ENCODE results near the gene NAGPA. TPM values are rescaled to one million over a fixed set of nuclear protein-coding genes. Genes with fewer than 3 reads are reported as not detected.

Gene NAGPA
- total and polyA plus RNA-seq, 10 of the 15 experiments (the other 5 are each of a cell fraction or from before 2014, with no cell fraction given) = 0.03 to 11.6 (median 6.6) TPM

DNA sequence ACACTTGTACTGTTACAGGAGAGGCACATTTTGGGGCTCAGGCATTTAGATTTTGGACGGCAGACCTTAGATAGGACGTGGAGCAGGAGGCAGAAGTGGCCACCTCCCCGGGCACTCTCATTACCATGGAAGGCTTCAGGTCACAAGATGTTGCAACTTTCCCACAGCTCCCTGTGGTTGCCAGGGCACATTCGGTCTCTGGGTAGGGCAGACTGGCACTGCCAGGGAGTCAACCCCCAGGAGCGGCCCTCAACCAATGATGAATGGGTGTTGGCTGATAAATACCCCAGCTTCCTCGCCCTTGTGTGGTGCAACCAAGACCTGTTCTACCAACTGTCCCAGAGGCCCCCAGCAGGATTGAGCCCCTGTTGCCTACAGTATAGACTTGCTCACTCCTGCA is 11.2 kb downstream of the NAGPA start (continued):
- no peak for TF ChIP-seq TBL1XR1 (IDR thresholded peaks at IDR 0.05; ENCODE audit: low read depth, low read length)
- TF ChIP-seq, protein P1, sequence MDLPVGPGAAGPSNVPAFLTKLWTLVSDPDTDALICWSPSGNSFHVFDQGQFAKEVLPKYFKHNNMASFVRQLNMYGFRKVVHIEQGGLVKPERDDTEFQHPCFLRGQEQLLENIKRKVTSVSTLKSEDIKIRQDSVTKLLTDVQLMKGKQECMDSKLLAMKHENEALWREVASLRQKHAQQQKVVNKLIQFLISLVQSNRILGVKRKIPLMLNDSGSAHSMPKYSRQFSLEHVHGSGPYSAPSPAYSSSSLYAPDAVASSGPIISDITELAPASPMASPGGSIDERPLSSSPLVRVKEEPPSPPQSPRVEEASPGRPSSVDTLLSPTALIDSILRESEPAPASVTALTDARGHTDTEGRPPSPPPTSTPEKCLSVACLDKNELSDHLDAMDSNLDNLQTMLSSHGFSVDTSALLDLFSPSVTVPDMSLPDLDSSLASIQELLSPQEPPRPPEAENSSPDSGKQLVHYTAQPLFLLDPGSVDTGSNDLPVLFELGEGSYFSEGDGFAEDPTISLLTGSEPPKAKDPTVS (IDR thresholded peaks at IDR 0.05; ENCODE audit: low read depth, low read length) = no peak
- TF ChIP-seq BACH1 (IDR thresholded peaks at IDR 0.05; ENCODE audit: borderline replicate concordance) = no peak
- no peak for TF ChIP-seq ZBTB33 (IDR thresholded peaks at IDR 0.05)

GRCh38 chr16:5020551-5020950 is 13.2 kb downstream of the NAGPA start:
- DNase-seq (ENCODE audit: low read depth, low spot score) (no peak), FAIRE-seq (no peak), ATAC-seq (no peak)
- ChIA-PET SMC1A (ENCODE audit: uncharacterized antibody, unreplicated experiment) (interaction anchor here (0.6 kb wide), 1 partner anchor 9 kb away, joined by 3 read pairs; no protein-coding TSS in a partner anchor), CTCF (interaction anchor here (0.6 kb wide), 1 partner anchor 74 kb away, joined by 3 read pairs; no protein-coding TSS in a partner anchor), RAD21 (ENCODE audit: unreplicated experiment) (no interaction called here), POLR2A (interaction anchor here (0.6 kb wide), 1 partner anchor 8 kb away, joined by 4 read pairs; no protein-coding TSS in a partner anchor)
- H3K79me2 ChIP-seq (ENCODE audit: control insufficient read depth, insufficient read depth, low read length) = no peaks in the 10 kb centered on the region
- no peaks in the 10 kb centered on the region for H3K27me3 ChIP-seq (replicated peaks in 1 of 2; ENCODE audit: control insufficient read depth in 2 of 2, insufficient read depth in 2 of 2, low read length in 1 of 2)
- H3K27ac ChIP-seq (ENCODE audit: control insufficient read depth, insufficient read depth) = no peak overlapping the region
- WGBS (ENCODE audit: insufficient coverage, insufficient replicate concordance, low lambda C conversion rate, missing lambda C conversion rate) = 24% methylated on average over 15 of the region's 15 CpGs
- H3K36me3 ChIP-seq (ENCODE audit: control insufficient read depth in 2 of 2, insufficient read depth in 2 of 2, low read length in 1 of 2) = no peaks in the 10 kb centered on the region
- no peak overlapping the region for H2AFZ ChIP-seq (ENCODE audit: control insufficient read depth, low read depth, low read length)
- no peaks in the 10 kb centered on the region for H4K20me1 ChIP-seq (ENCODE audit: control insufficient read depth, insufficient read depth)
- intact Hi-C loops (cut with micrococcal nuclease; ENCODE audit: unreplicated experiment) = no loop called here
- no TSS peak for BruUV-seq (replicated peaks)
- no peak overlapping the region for H3K4me3 ChIP-seq
- in situ Hi-C loops (cut with MboI) = no loop called here
- no peak overlapping the region for H3K9ac ChIP-seq (ENCODE audit: control insufficient read depth, insufficient read depth, low read length)
- no peaks in the 10 kb centered on the region for H3K4me1 ChIP-seq (ENCODE audit: control insufficient read depth, insufficient read depth, low read length)
- no peaks in the 10 kb centered on the region for H3K9me3 ChIP-seq (replicated peaks; ENCODE audit: control insufficient read depth, insufficient read depth, low read length)
- no peak overlapping the region for H3K4me2 ChIP-seq (ENCODE audit: control insufficient read depth, insufficient read depth)
- TF ChIP-seq JUNB (IDR thresholded peaks at IDR 0.05) (no peak), SMARCA5 (IDR thresholded peaks at IDR 0.05) (no peak), NBN (IDR thresholded peaks at IDR 0.05) (no peak), FOXK2 (IDR thresholded peaks at IDR 0.05) (no peak), CBX5 (IDR thresholded peaks at IDR 0.05; ENCODE audit: low read depth) (no peak), ZNF592 (IDR thresholded peaks at IDR 0.05) (no peak), CEBPB (IDR thresholded peaks at IDR 0.05; ENCODE audit: borderline replicate concordance in 1 of 2, low read depth in 2 of 2, low read length in 2 of 2) (no peak), SIN3A (IDR thresholded peaks at IDR 0.05; ENCODE audit: low read depth, low read length) (no peak)
- TF ChIP-seq, protein P1 (IDR thresholded peaks at IDR 0.05; ENCODE audit: low read depth, low read length) = no peak

All from GM12878 (cell line).